A549 (cell line): ENCODE measurements around the gene ZNF302. TPM values are rescaled to one million over a fixed set of nuclear protein-coding genes. Genes with fewer than 3 reads are reported as not detected.

Experiments used
- ATAC-seq, 2 experiments: fragments of 200-7000 bp in 1 of 2; fragments of >200 bp in 1 of 2; cut with Nextera tagmentation in 1 of 2; cut with Tn5 transposase in 1 of 2; 3 replicates each; pipeline versions ENCODE4 v1.8.0 to v1.9.1; 2018 to 2020; ENCODE audit warnings: mild to moderate bottlenecking in 1 of 2, moderate library complexity in 1 of 2
- CTCF ChIA-PET: fragments of 300-600 bp; sonication (Branson Sonifier 250); formaldehyde crosslinking; extraction: SDS; loops from one replicate; lab custom pipeline; 2021; ENCODE audit warnings: antibody characterized with exemption, inconsistent platforms; lab: Yijun Ruan, JAX
- POLR2A ChIA-PET: fragments of 350-600 bp; formaldehyde crosslinking; extraction: SDS; loops from one replicate; lab custom pipeline; 2021; ENCODE audit warnings: antibody characterized with exemption, inconsistent platforms; lab: Yijun Ruan, JAX
- DNase-seq, 2 experiments: peaks; one replicate each; pipeline versions ENCODE4 v3.0.0 to v3.0.0-alpha.2; 2011 to 2016; ENCODE audit warnings: low read depth in 1 of 2, low spot score in 1 of 2
- FAIRE-seq: peaks from 2 replicates; lab custom pipeline; 2011; peaks lifted over from hg19 to GRCh38; lab: Jason Lieb, UNC
- H3K27ac ChIP-seq, 2 experiments: fragments of >200 bp; sonication (Bioruptor Twin); formaldehyde crosslinking; 3 replicates each; pipeline ENCODE4 v1.5.1; 2016 to 2017
- H3K4me1 ChIP-seq: fragments of >200 bp; sonication (Bioruptor Twin); formaldehyde crosslinking; 3 replicates; pipeline ENCODE4 v1.6.1; 2016
- H3K4me2 ChIP-seq: fragments of >200 bp; sonication (Bioruptor Twin); formaldehyde crosslinking; 3 replicates; pipeline ENCODE4 v1.6.1; 2016
- H3K4me3 ChIP-seq: fragments of >200 bp; sonication (Bioruptor Twin); formaldehyde crosslinking; 3 replicates; pipeline ENCODE4 v1.5.1; 2016
- H3K9me3 ChIP-seq: fragments of >200 bp; sonication (Bioruptor Twin); formaldehyde crosslinking; 3 replicates; pipeline ENCODE4 v1.6.1; 2016
- BHLHE40 ChIP-seq: IDR thresholded peaks from 2 replicates; pipeline ENCODE4 v1.6.1; 2012; ENCODE audit warnings: low read depth, low read length, inconsistent platforms
- CBX8 ChIP-seq: fragments of 200-600 bp; sonication (generic); IDR thresholded peaks from 2 replicates; pipeline ENCODE4 v1.6.1; 2016
- CHD2 ChIP-seq: fragments of 150-350 bp; IDR thresholded peaks from 2 replicates; pipeline ENCODE4 v1.6.1; 2014; ENCODE audit warnings: low read length; ENCODE audit not compliant: partially characterized antibody
- CHD4 ChIP-seq: fragments of 200-600 bp; sonication (generic); IDR thresholded peaks from 2 replicates; pipeline ENCODE4 v1.6.1; 2016; ENCODE audit warnings: antibody characterized with exemption, mild to moderate bottlenecking, borderline replicate concordance
- FOSL2 ChIP-seq, 2 experiments: fragments of 450-650 bp in 1 of 2; fragments of >200 bp in 1 of 2; sonication (Bioruptor Twin) in 1 of 2; formaldehyde crosslinking; IDR thresholded peaks; 2 replicates each; pipeline versions ENCODE4 v1.5.0 to v1.6.1; 2016 to 2020; ENCODE audit warnings: mild to moderate bottlenecking in 1 of 2, moderate library complexity in 1 of 2
- FOXS1 ChIP-seq: fragments of 250-450 bp; sonication (Bioruptor Pico); IDR thresholded peaks from 2 replicates; pipeline ENCODE4 v1.5.0; 2020; ENCODE audit warnings: mild to moderate bottlenecking, moderate library complexity
- GATA3 ChIP-seq: IDR thresholded peaks from 2 replicates; pipeline ENCODE4 v1.6.1; 2012; ENCODE audit warnings: borderline replicate concordance
- HDAC2 ChIP-seq: fragments of 200-600 bp; sonication (generic); IDR thresholded peaks from 2 replicates; pipeline ENCODE4 v1.6.1; 2016
- HEYL ChIP-seq: fragments of 250-450 bp; sonication (Bioruptor Pico); IDR thresholded peaks from 2 replicates; pipeline ENCODE4 v1.8.0; 2021; ENCODE audit warnings: mild to moderate bottlenecking, moderate library complexity
- HOXA7 ChIP-seq: fragments of 250-450 bp; sonication (Bioruptor Pico); IDR thresholded peaks from 2 replicates; pipeline ENCODE4 v1.5.0; 2020; ENCODE audit warnings: mild to moderate bottlenecking, moderate library complexity
- HOXB13 ChIP-seq: fragments of 250-450 bp; sonication (Bioruptor Pico); IDR thresholded peaks from 2 replicates; pipeline ENCODE4 v1.5.0; 2020; ENCODE audit warnings: low read depth, mild to moderate bottlenecking, moderate library complexity
- KDM1A ChIP-seq: fragments of 200-600 bp; sonication (generic); IDR thresholded peaks from 2 replicates; pipeline ENCODE4 v1.6.1; 2016; ENCODE audit warnings: low read depth, mild to moderate bottlenecking
- MAFK ChIP-seq: fragments of 450-650 bp; IDR thresholded peaks from 2 replicates; pipeline ENCODE4 v1.6.1; 2014; ENCODE audit not compliant: partially characterized antibody
- MYC ChIP-seq: IDR thresholded peaks from 2 replicates; pipeline ENCODE4 v1.6.1; 2012; ENCODE audit warnings: mild to moderate bottlenecking, inconsistent platforms, low read length, improper control_type of control experiment, borderline replicate concordance
- PHF8 ChIP-seq: fragments of 200-600 bp; sonication (generic); IDR thresholded peaks from 2 replicates; pipeline ENCODE4 v1.6.1; 2016; ENCODE audit warnings: low read depth, mild to moderate bottlenecking, antibody characterized with exemption, moderate library complexity, borderline replicate concordance
- POLR2AphosphoS2 ChIP-seq: conservative IDR thresholded peaks from 2 replicates; pipeline ENCODE4 v1.6.1; 2012; ENCODE audit warnings: low read length, improper control_type of control experiment, inconsistent platforms
- RAD21 ChIP-seq, 2 experiments: fragments of >200 bp in 1 of 2; sonication (Bioruptor Twin) in 1 of 2; formaldehyde crosslinking in 1 of 2; IDR thresholded peaks in 1 of 2; conservative IDR thresholded peaks in 1 of 2; 2 replicates in 1 of 2; 3 replicates in 1 of 2; pipeline ENCODE4 v1.6.1; 2012 to 2018; ENCODE audit warnings: inconsistent platforms in 1 of 2
- RARB ChIP-seq: fragments of 250-450 bp; sonication (Bioruptor Pico); IDR thresholded peaks from 2 replicates; pipeline ENCODE4 v1.8.0; 2021; ENCODE audit warnings: mild to moderate bottlenecking, moderate library complexity
- RCOR1 ChIP-seq: fragments of 150-350 bp; IDR thresholded peaks from 2 replicates; pipeline ENCODE4 v1.6.1; 2014; ENCODE audit warnings: antibody characterized with exemption, low read length, low read depth
- RFX5 ChIP-seq: fragments of 450-650 bp; IDR thresholded peaks from 2 replicates; pipeline ENCODE4 v1.7.1; 2014; ENCODE audit warnings: antibody characterized with exemption, mild to moderate bottlenecking, moderate library complexity
- SMC3 ChIP-seq: fragments of >200 bp; sonication (Bioruptor Twin); formaldehyde crosslinking; IDR thresholded peaks from 3 replicates; pipeline ENCODE4 v1.6.1; 2018; ENCODE audit warnings: inconsistent platforms
- SREBF2 ChIP-seq: fragments of 450-650 bp; IDR thresholded peaks from 2 replicates; pipeline ENCODE4 v1.6.1; 2014; ENCODE audit warnings: mild to moderate bottlenecking, moderate library complexity
- TP53 ChIP-seq: fragments of 250-450 bp; sonication (Bioruptor Pico); IDR thresholded peaks from 2 replicates; pipeline ENCODE4 v1.5.0; 2021; ENCODE audit warnings: mild to moderate bottlenecking, moderate library complexity
- ZC3H11A ChIP-seq: fragments of 450-650 bp; IDR thresholded peaks from 2 replicates; pipeline ENCODE4 v1.6.1; 2014; ENCODE audit warnings: antibody characterized with exemption, mild to moderate bottlenecking
- ZNF302 ChIP-seq: fragments of 250-450 bp; sonication (Bioruptor Pico); IDR thresholded peaks from 2 replicates; pipeline ENCODE4 v1.9.0; 2021; ENCODE audit warnings: inconsistent platforms, mild to moderate bottlenecking, moderate library complexity
- WGBS: methylation state at CpG from one replicate; pipeline ENCODE4 v1.1.6; 2017; ENCODE audit errors: missing lambda C conversion rate; 5-methylcytosine and 5-hydroxymethylcytosine counted together
- polyA plus RNA-seq, 4 experiments: library from polyadenylated mRNA; depleted of rRNA in 3 of 4; stranded (reverse); fragments of >200 nt; fragmentation: RNase III in 1 of 4; extraction: RNeasy Plus Mini Kit Qiagen cat#74134 plus additional on column Dnase treatment in 1 of 4; gene quantifications; 2 replicates in 3 of 4; 3 replicates in 1 of 4; pipeline ENCODE4 v1.2.3, GENCODE V29; 2011 to 2017
- TF ChIP-seq, protein P1 (sequence below): fragments of >200 bp; sonication (Bioruptor Twin); formaldehyde crosslinking; IDR thresholded peaks from 3 replicates; pipeline ENCODE4 v1.6.1; 2016
- TF ChIP-seq, protein P2 (sequence below): fragments of >200 bp; sonication (Bioruptor Twin); formaldehyde crosslinking; IDR thresholded peaks from 3 replicates; pipeline ENCODE4 v1.5.1; 2016
- TF ChIP-seq, protein P3 (sequence below): fragments of 150-350 bp; IDR thresholded peaks from 2 replicates; pipeline ENCODE4 v1.6.1; 2014; ENCODE audit warnings: low read depth, mild to moderate bottlenecking, low read length

ZNF302 gene
- polyA plus RNA-seq, 2 of the 4 experiments (the other 2 are of a cell fraction) = 26.2 to 56.3 TPM

DNA sequence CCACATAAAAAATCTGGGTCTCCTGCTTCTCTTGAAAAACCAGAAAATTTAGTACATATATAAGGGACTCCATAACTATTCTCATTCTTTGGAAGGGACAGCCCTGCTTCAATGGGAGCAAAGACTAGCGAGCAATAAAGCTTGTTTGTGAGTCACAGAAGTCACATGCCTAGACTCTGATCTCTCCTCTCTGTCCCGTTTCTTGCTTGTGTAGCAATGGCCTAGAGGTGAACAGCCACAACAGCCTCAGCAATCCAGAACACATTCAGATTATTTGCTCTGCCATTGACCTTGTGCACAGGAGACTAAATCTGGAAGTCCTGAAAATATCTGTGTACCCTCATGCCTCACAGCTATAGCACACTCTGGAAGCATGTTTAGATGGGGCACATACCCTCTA, 43.7 kb upstream of the ZNF302 start:
- POLR2A ChIA-PET = no interaction called here
- Histone ChIP-seq H3K4me3 (no peak overlapping the region), H3K4me2 (no peak overlapping the region), H3K9me3 (peaks cover 46% of the 10 kb centered on the region), H3K4me1 (no peaks in the 10 kb centered on the region), H3K27ac (no peak overlapping the region)
- peak; percentile 73 for FAIRE-seq
- 1% methylated on average over 2 of the region's 2 CpGs for WGBS
- CTCF ChIA-PET = no interaction called here
- TF ChIP-seq HEYL (no peak), FOXS1 (CRISPR knock-in tag) (no peak), CHD2 (no peak), KDM1A (no peak), TP53 (CRISPR knock-in tag) (no peak), BHLHE40 (no peak), RARB (CRISPR knock-in tag) (no peak), CBX8 (no peak), RFX5 (no peak), GATA3 (no peak), HOXA7 (CRISPR knock-in tag) (no peak), FOSL2 (IDR thresholded peaks at IDR 0.05) (no peak), FOSL2 (CRISPR knock-in tag; IDR thresholded peaks at IDR 0.05) (no peak)
- TF ChIP-seq, protein P1, sequence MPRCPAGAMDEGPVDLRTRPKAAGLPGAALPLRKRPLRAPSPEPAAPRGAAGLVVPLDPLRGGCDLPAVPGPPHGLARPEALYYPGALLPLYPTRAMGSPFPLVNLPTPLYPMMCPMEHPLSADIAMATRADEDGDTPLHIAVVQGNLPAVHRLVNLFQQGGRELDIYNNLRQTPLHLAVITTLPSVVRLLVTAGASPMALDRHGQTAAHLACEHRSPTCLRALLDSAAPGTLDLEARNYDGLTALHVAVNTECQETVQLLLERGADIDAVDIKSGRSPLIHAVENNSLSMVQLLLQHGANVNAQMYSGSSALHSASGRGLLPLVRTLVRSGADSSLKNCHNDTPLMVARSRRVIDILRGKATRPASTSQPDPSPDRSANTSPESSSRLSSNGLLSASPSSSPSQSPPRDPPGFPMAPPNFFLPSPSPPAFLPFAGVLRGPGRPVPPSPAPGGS = no peak
- no peak for ATAC-seq
- no peak for DNase-seq

DNA sequence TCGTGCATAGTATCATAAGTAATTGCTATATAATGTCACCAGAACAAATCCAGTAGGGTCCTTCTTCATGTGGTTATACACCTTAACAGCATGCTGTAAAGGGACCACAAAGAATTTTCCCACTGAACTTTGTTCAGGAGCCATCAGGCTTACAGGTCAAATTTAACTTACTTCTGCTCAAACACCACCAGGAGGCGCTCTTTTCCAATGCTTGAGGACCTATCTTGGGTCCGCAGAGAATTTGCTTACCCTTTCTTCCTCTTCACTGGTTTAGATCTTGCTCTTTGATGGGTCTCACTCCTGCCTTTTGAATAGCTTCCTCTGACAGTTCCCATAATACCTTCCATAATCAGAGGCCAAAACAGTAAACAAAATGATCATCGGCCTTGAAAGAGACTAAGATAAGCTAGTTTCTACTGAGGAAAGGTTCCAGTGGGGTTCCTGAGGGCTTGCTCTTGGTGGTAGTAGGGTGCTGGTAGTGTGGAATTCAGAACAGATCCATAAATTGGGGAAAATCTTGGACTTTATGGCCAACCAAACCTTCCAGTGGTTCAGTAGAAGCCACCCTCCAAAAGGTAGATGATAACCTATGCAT, 37.9 kb upstream of the ZNF302 start:
- Histone ChIP-seq H3K4me2 (no peak overlapping the region), H3K9me3 (peaks cover 20% of the 10 kb centered on the region), H3K4me1 (no peaks in the 10 kb centered on the region), H3K27ac (no peak overlapping the region), H3K4me3 (no peak overlapping the region)
- ChIA-PET CTCF (interaction anchor here (0.6 to 3.2 kb wide), 32 partner anchors 9 to 706 kb away, joined by 3 to 38 read pairs (median 4); partner anchors contain the start of genes LGI4 and ZNF302), POLR2A (interaction anchor here (1.1 kb wide), 1 partner anchor 38 kb away, joined by 3 read pairs; the partner anchor contains the start of gene ZNF302)
- TF ChIP-seq TP53 (CRISPR knock-in tag) (no peak), SMC3 (peak; percentile 82), HOXA7 (CRISPR knock-in tag) (no peak), RAD21 (conservative IDR thresholded peaks at IDR 0.05 in 1 of 2, IDR thresholded peaks at IDR 0.05 in 1 of 2) (peak; percentile 87 to 95), PHF8 (no peak), ZC3H11A (no peak), HDAC2 (no peak)
- TF ChIP-seq, protein P2, sequence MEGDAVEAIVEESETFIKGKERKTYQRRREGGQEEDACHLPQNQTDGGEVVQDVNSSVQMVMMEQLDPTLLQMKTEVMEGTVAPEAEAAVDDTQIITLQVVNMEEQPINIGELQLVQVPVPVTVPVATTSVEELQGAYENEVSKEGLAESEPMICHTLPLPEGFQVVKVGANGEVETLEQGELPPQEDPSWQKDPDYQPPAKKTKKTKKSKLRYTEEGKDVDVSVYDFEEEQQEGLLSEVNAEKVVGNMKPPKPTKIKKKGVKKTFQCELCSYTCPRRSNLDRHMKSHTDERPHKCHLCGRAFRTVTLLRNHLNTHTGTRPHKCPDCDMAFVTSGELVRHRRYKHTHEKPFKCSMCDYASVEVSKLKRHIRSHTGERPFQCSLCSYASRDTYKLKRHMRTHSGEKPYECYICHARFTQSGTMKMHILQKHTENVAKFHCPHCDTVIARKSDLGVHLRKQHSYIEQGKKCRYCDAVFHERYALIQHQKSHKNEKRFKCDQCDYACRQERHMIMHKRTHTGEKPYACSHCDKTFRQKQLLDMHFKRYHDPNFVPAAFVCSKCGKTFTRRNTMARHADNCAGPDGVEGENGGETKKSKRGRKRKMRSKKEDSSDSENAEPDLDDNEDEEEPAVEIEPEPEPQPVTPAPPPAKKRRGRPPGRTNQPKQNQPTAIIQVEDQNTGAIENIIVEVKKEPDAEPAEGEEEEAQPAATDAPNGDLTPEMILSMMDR = peak; percentile 93
- peak; percentile 36 to 88 for DNase-seq
- ATAC-seq = peak; percentile 74 to 93; a peak in 5 of 6 replicates
- peak; percentile 97 for FAIRE-seq
- WGBS = 5% methylated on average over 4 of the region's 4 CpGs

DNA sequence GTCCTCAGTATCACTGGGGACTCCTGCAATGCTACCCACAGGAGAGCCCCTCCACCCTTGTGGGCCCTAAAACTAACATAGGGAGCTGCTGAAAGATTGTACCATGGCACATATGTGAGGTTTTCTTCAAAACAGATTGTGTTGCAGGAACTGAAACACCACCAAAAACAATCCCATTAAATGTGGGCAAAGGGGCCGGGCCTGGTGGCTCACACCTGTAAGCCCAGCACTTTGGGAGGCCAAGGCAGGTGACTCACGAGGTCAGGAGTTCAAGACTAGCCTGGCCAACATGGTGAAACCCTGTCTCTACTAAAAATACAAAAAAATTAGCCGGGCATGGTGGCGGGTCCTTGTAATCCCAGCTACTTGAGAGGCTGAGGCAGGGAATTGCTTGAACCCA, 35.2 kb upstream of the ZNF302 start:
- ChIA-PET CTCF (interaction anchor here (1.2 kb wide), 1 partner anchor 70 kb away, joined by 5 read pairs; no protein-coding TSS in a partner anchor), POLR2A (no interaction called here)
- Histone ChIP-seq H3K4me3 (no peak overlapping the region), H3K4me2 (no peak overlapping the region), H3K27ac (no peak overlapping the region), H3K9me3 (no peaks in the 10 kb centered on the region), H3K4me1 (no peaks in the 10 kb centered on the region)
- WGBS = 40% methylated on average over 4 of the region's 4 CpGs
- TF ChIP-seq POLR2AphosphoS2 (no peak), HOXB13 (no peak), CHD4 (no peak), MAFK (no peak), SREBF2 (no peak), RCOR1 (no peak), CBX8 (no peak), FOSL2 (IDR thresholded peaks at IDR 0.05) (no peak), FOSL2 (CRISPR knock-in tag; IDR thresholded peaks at IDR 0.05) (no peak), MYC (no peak), ZNF302 (no peak), RFX5 (no peak)
- TF ChIP-seq, protein P3, sequence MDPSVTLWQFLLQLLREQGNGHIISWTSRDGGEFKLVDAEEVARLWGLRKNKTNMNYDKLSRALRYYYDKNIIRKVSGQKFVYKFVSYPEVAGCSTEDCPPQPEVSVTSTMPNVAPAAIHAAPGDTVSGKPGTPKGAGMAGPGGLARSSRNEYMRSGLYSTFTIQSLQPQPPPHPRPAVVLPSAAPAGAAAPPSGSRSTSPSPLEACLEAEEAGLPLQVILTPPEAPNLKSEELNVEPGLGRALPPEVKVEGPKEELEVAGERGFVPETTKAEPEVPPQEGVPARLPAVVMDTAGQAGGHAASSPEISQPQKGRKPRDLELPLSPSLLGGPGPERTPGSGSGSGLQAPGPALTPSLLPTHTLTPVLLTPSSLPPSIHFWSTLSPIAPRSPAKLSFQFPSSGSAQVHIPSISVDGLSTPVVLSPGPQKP = no peak
- FAIRE-seq (no peak), ATAC-seq (no peak), DNase-seq (no peak)
